ENCODE measurements around the gene CYFIP2. TPM values are rescaled to one million over a fixed set of nuclear protein-coding genes. Genes with fewer than 3 reads are reported as not detected.
A peak's percentile ranks its signal among the peaks of the same experiment; 100 is the strongest.

CYFIP2 gene
- total and polyA plus RNA-seq, 7 donors, result 0.61 to 8.3 (median 4.9) TPM

- ATAC-seq (peak in 3 of 4 donors; percentile 33 to 70 (median 62)), DNase-seq (no peak)
- H3K4me3 ChIP-seq, result no peak overlapping the region
- intact Hi-C loops (cut with DNase I), result loop anchor here in 1 of 2 donors (5.0 kb wide), 1 partner anchor 110 kb away; no protein-coding TSS in a partner anchor
- no peaks in the 10 kb centered on the region for H3K27me3 ChIP-seq (ENCODE audit: insufficient read depth in 3 of 3, low read length in 2 of 3)
- peak; percentile 47 for TF ChIP-seq CTCF (IDR thresholded peaks at IDR 0.05)
- no peaks in the 10 kb centered on the region for H3K9me3 ChIP-seq
- H3K4me1 ChIP-seq, result peaks cover 5% of the 10 kb centered on the region
- WGBS, 3 donors, result 57 to 67% (median 59%) methylated on average over 7 of the region's 7 CpGs
- H3K27ac ChIP-seq, result no peak overlapping the region
- no peaks in the 10 kb centered on the region for H3K36me3 ChIP-seq (ENCODE audit: insufficient read depth in 1 of 2, low read depth in 1 of 2)
Observed at GRCh38 chr5:157366741-157367674, 101.1 kb downstream of the CYFIP2 start.

GRCh38 chr5:157369507-157369906 is 103.6 kb downstream of the CYFIP2 start:
- Histone ChIP-seq H3K27ac (no peak overlapping the region), H3K36me3 (ENCODE audit: insufficient read depth in 1 of 2, low read depth in 1 of 2) (no peaks in the 10 kb centered on the region), H3K27me3 (ENCODE audit: insufficient read depth in 3 of 3, low read length in 2 of 3) (no peaks in the 10 kb centered on the region), H3K4me1 (peaks cover 12% of the 10 kb centered on the region), H3K9me3 (no peaks in the 10 kb centered on the region), H3K4me3 (no peak overlapping the region)
- DNase-seq (no peak), ATAC-seq (peak in 1 of 4 donors; percentile 52)
- WGBS, 3 donors, result 65 to 94% (median 75%) methylated on average over 2 of the region's 2 CpGs
- intact Hi-C loops (cut with DNase I), result loop anchor here in 1 of 2 donors (5.0 kb wide), 1 partner anchor 108 kb away; no protein-coding TSS in a partner anchor
- TF ChIP-seq CTCF (IDR thresholded peaks at IDR 0.05), result no peak

- WGBS, 3 donors, result 65 to 69% (median 67%) methylated on average over 6 of the region's 6 CpGs
- Histone ChIP-seq H3K4me1 (peaks cover 12% of the 10 kb centered on the region), H3K27ac (no peak overlapping the region)
Observed at GRCh38 chr5:157370967-157371366, 105.0 kb downstream of the CYFIP2 start.

GRCh38 chr5:157371655-157372471 is 105.9 kb downstream of the CYFIP2 start:
- DNase-seq (no peak), ATAC-seq (no peak)
- WGBS, 3 donors, result 76 to 78% (median 77%) methylated on average over 5 of the region's 5 CpGs
- no peak overlapping the region for H3K27ac ChIP-seq
- no peaks in the 10 kb centered on the region for H3K9me3 ChIP-seq
- TF ChIP-seq CTCF (IDR thresholded peaks at IDR 0.05), result no peak
- no peaks in the 10 kb centered on the region for H3K36me3 ChIP-seq (ENCODE audit: insufficient read depth in 1 of 2, low read depth in 1 of 2)
- no peak overlapping the region for H3K4me3 ChIP-seq
- intact Hi-C loops (cut with DNase I), result no loop called here
- H3K27me3 ChIP-seq (ENCODE audit: insufficient read depth in 3 of 3, low read length in 2 of 3), result no peaks in the 10 kb centered on the region
- H3K4me1 ChIP-seq, result peaks cover 12% of the 10 kb centered on the region

More at GRCh38 chr5:157370967-157371366, 105.0 kb downstream of the CYFIP2 start:
- intact Hi-C loops (cut with DNase I), result no loop called here
- H3K27me3 ChIP-seq (ENCODE audit: insufficient read depth in 3 of 3, low read length in 2 of 3), result no peaks in the 10 kb centered on the region
- no peak for TF ChIP-seq CTCF (IDR thresholded peaks at IDR 0.05)
- no peaks in the 10 kb centered on the region for H3K9me3 ChIP-seq
- no peaks in the 10 kb centered on the region for H3K36me3 ChIP-seq (ENCODE audit: insufficient read depth in 1 of 2, low read depth in 1 of 2)
- DNase-seq (no peak), ATAC-seq (no peak)
- H3K4me3 ChIP-seq, result no peak overlapping the region
